Measurements from ENCODE around the gene CD48.

DNA sequence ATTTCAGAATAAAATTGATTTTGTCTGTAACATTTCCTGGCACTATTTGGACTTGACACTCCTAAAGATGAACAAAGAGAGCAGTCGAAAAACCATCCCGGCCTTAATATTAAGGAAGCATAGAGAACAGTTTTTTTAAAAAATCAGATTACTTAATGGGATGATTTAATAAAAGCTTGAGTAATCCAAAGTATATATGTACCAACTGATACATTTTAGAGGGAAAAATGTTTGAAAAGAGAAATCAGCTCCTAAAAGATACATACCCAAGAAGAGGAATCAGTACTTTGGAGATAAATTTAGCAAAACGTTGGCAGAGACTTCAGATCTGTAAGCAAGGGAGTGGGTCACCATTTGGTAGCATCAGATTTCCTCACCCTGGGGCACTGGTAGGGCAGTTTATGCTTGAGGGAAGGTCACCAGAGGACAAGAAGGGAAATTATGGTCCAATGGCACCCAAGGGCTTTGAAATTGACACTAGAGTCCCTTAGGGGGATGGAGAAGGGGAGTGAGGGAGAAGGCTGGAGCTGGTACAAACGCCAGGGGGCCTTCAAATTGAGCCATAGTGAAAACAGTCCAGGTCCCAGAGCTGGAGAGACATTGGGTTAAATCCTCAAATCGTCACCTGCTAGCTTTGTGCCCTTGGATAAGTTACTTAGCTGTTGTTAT lies 33.4 kb upstream of the CD48 start:
- TF ChIP-seq, protein P1, sequence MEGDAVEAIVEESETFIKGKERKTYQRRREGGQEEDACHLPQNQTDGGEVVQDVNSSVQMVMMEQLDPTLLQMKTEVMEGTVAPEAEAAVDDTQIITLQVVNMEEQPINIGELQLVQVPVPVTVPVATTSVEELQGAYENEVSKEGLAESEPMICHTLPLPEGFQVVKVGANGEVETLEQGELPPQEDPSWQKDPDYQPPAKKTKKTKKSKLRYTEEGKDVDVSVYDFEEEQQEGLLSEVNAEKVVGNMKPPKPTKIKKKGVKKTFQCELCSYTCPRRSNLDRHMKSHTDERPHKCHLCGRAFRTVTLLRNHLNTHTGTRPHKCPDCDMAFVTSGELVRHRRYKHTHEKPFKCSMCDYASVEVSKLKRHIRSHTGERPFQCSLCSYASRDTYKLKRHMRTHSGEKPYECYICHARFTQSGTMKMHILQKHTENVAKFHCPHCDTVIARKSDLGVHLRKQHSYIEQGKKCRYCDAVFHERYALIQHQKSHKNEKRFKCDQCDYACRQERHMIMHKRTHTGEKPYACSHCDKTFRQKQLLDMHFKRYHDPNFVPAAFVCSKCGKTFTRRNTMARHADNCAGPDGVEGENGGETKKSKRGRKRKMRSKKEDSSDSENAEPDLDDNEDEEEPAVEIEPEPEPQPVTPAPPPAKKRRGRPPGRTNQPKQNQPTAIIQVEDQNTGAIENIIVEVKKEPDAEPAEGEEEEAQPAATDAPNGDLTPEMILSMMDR (IDR thresholded peaks at IDR 0.05) = no peak
- TF ChIP-seq POLR2A (IDR thresholded peaks at IDR 0.05) = no peak
